ENCODE measurements around the gene TCF7.

DNA sequence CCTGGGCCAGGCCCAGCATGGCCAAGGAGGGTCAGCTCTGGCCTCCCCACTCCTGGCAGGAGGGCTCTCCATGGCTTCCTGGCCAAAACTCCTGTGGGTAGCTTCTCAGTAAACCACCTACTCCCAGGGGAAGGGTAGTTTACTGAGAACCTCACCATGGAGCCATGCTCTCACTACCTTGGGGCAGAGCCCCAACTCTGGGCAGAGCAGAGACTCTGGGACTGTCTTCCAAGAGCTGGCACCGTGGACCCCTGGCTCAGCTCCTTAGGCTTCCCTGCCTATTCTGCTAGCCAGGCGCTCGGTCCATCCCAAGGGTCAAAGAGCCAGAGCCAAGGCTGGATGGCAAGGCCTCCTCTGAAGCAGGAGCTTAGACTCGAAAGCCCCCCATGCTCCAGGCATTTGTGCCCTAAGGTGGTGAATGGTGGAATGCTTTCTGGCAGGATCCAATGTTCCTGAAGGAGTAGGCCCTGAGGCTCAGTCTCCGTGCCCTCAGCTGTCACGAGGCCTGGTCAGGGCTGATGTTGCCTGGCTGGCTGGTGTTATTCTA lies 19.6 kb downstream of the TCF7 start:
- TF ChIP-seq, protein P1, sequence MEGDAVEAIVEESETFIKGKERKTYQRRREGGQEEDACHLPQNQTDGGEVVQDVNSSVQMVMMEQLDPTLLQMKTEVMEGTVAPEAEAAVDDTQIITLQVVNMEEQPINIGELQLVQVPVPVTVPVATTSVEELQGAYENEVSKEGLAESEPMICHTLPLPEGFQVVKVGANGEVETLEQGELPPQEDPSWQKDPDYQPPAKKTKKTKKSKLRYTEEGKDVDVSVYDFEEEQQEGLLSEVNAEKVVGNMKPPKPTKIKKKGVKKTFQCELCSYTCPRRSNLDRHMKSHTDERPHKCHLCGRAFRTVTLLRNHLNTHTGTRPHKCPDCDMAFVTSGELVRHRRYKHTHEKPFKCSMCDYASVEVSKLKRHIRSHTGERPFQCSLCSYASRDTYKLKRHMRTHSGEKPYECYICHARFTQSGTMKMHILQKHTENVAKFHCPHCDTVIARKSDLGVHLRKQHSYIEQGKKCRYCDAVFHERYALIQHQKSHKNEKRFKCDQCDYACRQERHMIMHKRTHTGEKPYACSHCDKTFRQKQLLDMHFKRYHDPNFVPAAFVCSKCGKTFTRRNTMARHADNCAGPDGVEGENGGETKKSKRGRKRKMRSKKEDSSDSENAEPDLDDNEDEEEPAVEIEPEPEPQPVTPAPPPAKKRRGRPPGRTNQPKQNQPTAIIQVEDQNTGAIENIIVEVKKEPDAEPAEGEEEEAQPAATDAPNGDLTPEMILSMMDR (IDR thresholded peaks at IDR 0.05; ENCODE audit: insufficient read depth, low read length, poor library complexity, severe bottlenecking), result no peak
- no peak for TF ChIP-seq EZH2phosphoT487 (conservative IDR thresholded peaks at IDR 0.05; ENCODE audit: low read length)

All from SU-DHL-6 (cell line).